MCF 10A (cell line): Measurements from ENCODE around the gene SLC35B2. TPM values are rescaled to one million over a fixed set of nuclear protein-coding genes. Genes with fewer than 3 reads are reported as not detected.

Experiments used
- BruUV-seq: library from RNA; stranded (reverse); fragments of 400-500 nt; replicated peaks from 2 replicates; lab custom pipeline; 2021; lab: Mats Ljungman, UMichigan
- CTCF ChIA-PET: fragments of 300-600 bp; sonication (Branson Sonifier 250); formaldehyde crosslinking; extraction: SDS; loops from one replicate; lab custom pipeline; 2021; ENCODE audit warnings: antibody characterized with exemption, inconsistent platforms; lab: Yijun Ruan, JAX
- POLR2A ChIA-PET: fragments of 300-600, 350-650 bp; sonication (Branson Sonifier 250); formaldehyde crosslinking; extraction: SDS; loops from one replicate; lab custom pipeline; 2020; ENCODE audit warnings: antibody characterized with exemption, inconsistent platforms; lab: Yijun Ruan, JAX
- DNase-seq: peaks from one replicate; pipeline ENCODE4 v3.0.0-alpha.2; 2018; ENCODE audit not compliant: unreplicated experiment
- H3K27ac Mint-ChIP-seq: one replicate; pipeline ENCODE4 v1.8.0; 2022; ENCODE audit warnings: mild to moderate bottlenecking, low read depth, mixed read lengths; ENCODE audit not compliant: unreplicated experiment
- H3K27me3 Mint-ChIP-seq: one replicate; pipeline ENCODE4 v1.8.0; 2022; ENCODE audit warnings: mixed read lengths; ENCODE audit not compliant: insufficient read depth, unreplicated experiment
- H3K36me3 Mint-ChIP-seq: one replicate; pipeline ENCODE4 v1.8.0; 2022; ENCODE audit warnings: mild to moderate bottlenecking, moderate library complexity, mixed read lengths; ENCODE audit not compliant: insufficient read depth, unreplicated experiment
- H3K4me1 Mint-ChIP-seq: one replicate; pipeline ENCODE4 v1.8.0; 2022; ENCODE audit warnings: mixed read lengths; ENCODE audit not compliant: insufficient read depth, unreplicated experiment
- H3K4me3 Mint-ChIP-seq: one replicate; pipeline ENCODE4 v1.8.0; 2022; ENCODE audit warnings: mild to moderate bottlenecking, moderate library complexity, mixed read lengths; ENCODE audit not compliant: unreplicated experiment
- H3K9me3 Mint-ChIP-seq: one replicate; pipeline ENCODE4 v1.8.0; 2022; ENCODE audit warnings: mixed read lengths; ENCODE audit not compliant: unreplicated experiment
- CTCF ChIP-seq: fragments of 200-600 bp; IDR thresholded peaks from one replicate; pipeline ENCODE4 v1.8.0; 2022; ENCODE audit warnings: antibody characterized with exemption, mild to moderate bottlenecking; ENCODE audit not compliant: unreplicated experiment
- intact Hi-C: fragments of 100-400 bp; cut with micrococcal nuclease; formaldehyde crosslinking; loops from 2 replicates; pipeline ENCODE4 v1.14.1; 2022
- total RNA-seq: library from RNA; stranded (reverse); gene quantifications from 2 replicates; pipeline ENCODE4 v1.2.3, GENCODE V29; 2022

Gene SLC35B2
- total RNA-seq, 1 experiment from 2014 or later, result 27.1 TPM

DNA sequence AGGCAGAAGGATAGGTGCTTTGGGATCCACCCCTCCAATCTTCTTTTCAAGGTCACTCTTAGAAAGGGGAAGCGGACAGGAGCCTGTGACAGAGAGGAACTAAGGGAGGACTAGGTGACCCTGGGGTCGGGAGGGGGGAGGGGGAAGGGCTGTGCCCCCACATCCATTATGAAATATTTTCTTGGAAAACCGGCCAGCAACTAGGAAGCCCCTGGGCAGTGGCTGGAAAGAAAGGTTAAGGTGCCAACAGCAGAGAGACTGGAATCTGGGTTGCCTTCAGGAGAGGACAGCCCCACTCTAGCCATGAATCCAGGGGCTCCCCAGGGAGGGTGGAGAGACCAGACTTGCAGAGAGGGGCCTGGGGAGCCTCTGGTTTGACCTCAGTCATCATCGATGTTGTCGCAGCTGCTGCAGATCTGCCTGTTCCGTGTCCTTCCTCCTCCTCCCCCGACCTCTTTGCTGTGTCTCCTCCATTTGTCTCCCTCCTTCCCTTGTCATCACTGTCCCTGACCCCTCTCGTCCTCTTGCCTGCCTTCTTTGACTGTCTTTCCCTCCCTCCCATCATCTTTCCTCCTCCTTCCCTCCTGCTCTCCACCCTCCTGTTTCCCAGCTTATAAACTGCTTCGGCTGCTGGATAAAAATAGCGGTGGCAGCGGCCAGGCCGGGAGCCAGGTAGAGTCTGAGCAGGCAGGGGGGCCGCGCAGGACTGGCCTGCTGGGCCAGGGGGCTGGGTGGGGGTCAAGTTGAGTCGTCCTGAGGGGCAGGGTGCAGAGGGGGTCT lies 30.8 kb downstream of the SLC35B2 start:
- peaks cover 48% of the 10 kb centered on the region for H3K4me1 Mint-ChIP-seq
- TF ChIP-seq CTCF, result no peak
- no peaks in the 10 kb centered on the region for H3K9me3 Mint-ChIP-seq
- ChIA-PET POLR2A (interaction anchor here (1.0 to 1.5 kb wide), 2 partner anchors 18 to 30 kb away, joined by 4 read pairs; no protein-coding TSS in a partner anchor), CTCF (interaction anchor here (0.6 to 6.0 kb wide), 8 partner anchors 9 to 59 kb away, joined by 3 to 52 read pairs (median 8); partner anchors contain the start of gene SLC35B2)
- no peak for DNase-seq
- H3K27me3 Mint-ChIP-seq, result no peaks in the 10 kb centered on the region
- intact Hi-C loops, result no loop called here
- no peak overlapping the region for H3K4me3 Mint-ChIP-seq
- peak overlapping the region; percentile 35 for H3K27ac Mint-ChIP-seq
- no peaks in the 10 kb centered on the region for H3K36me3 Mint-ChIP-seq
- BruUV-seq, result no TSS peak

- no peak for DNase-seq
- ChIA-PET POLR2A (interaction anchor here (5.4 kb wide), 1 partner anchor 21 kb away, joined by 62 read pairs; the partner anchor contains the start of gene HSP90AB1), CTCF (interaction anchor here (0.6 to 6.0 kb wide), 9 partner anchors 9 to 172 kb away, joined by 3 to 52 read pairs (median 8); no protein-coding TSS in a partner anchor)
- Mint-ChIP-seq H3K4me3 (no peak overlapping the region), H3K9me3 (no peaks in the 10 kb centered on the region), H3K4me1 (peaks cover 56% of the 10 kb centered on the region), H3K27me3 (no peaks in the 10 kb centered on the region), H3K36me3 (no peaks in the 10 kb centered on the region), H3K27ac (no peak overlapping the region)
- intact Hi-C loops, result no loop called here
- TF ChIP-seq CTCF, result no peak
- BruUV-seq, result no TSS peak
Measured at GRCh38 chr6:44225579-44226325, 31.6 kb downstream of the SLC35B2 start.

DNA sequence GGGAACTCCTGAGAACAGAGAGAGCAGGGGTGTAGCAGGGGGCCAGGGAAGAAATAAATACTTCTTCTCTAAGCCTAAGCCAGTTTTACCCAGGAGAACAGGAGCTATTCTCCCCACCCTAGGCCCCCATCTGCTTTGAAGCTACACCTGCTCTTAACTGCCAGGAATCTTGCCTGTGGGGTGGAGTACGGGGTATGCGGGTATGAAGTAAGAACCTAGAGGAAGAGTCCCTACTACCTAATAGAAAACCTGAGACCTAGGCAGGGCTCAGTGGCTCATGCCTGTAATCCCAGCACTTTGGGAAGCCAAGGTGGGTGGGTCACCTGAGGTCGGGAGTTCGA lies 32.4 kb downstream of the SLC35B2 start:
- Mint-ChIP-seq H3K36me3 (no peaks in the 10 kb centered on the region), H3K27me3 (no peaks in the 10 kb centered on the region), H3K9me3 (no peaks in the 10 kb centered on the region), H3K27ac (no peak overlapping the region), H3K4me1 (peaks cover 56% of the 10 kb centered on the region), H3K4me3 (peak overlapping the region; percentile 68)
- no peak for DNase-seq
- CTCF ChIA-PET, result interaction anchor here (0.6 to 6.0 kb wide), 12 partner anchors 10 to 1316 kb away, joined by 3 to 52 read pairs (median 4); no protein-coding TSS in a partner anchor
- BruUV-seq, result no TSS peak
- intact Hi-C loops, result no loop called here
- POLR2A ChIA-PET, result interaction anchor here (0.6 to 5.4 kb wide), 7 partner anchors 10 to 115 kb away, joined by 3 to 62 read pairs (median 4); partner anchors contain the start of gene HSP90AB1
- no peak for TF ChIP-seq CTCF
